Activated B cell treated with CpG ODN at 0.5 μM for 24 hours (primary cell): Measurements from ENCODE around the gene SPIRE2. TPM values are rescaled to one million over a fixed set of nuclear protein-coding genes. Genes with fewer than 3 reads are reported as not detected.

Source experiments
- ATAC-seq: fragments of 200-7000 bp; cut with Tn5 transposase; one replicate; pipeline ENCODE4 v1.10.0; 2021; ENCODE audit warnings: low read depth, mild to moderate bottlenecking, moderate library complexity
- CTCF ChIA-PET: fragments of 350-600 bp; sonication (Branson Sonifier 250); formaldehyde crosslinking; loops from one replicate; lab custom pipeline; 2021; ENCODE audit warnings: antibody characterized with exemption; lab: Charles Lee
- POLR2A ChIA-PET: fragments of 350-600 bp; sonication (Branson Sonifier 250); formaldehyde crosslinking; loops from one replicate; lab custom pipeline; 2021; ENCODE audit warnings: antibody characterized with exemption; lab: Charles Lee
- DNase-seq: peaks from one replicate; pipeline ENCODE4 v3.0.0; 2022
- H3K27ac Mint-ChIP-seq: one replicate; pipeline ENCODE4 v1.8.0; 2020; ENCODE audit warnings: mixed read lengths
- H3K27me3 Mint-ChIP-seq: one replicate; pipeline ENCODE4 v1.8.0; 2021; ENCODE audit warnings: mixed read lengths
- H3K36me3 Mint-ChIP-seq: one replicate; pipeline ENCODE4 v1.8.0; 2021; ENCODE audit warnings: low read depth, mixed read lengths
- H3K4me1 Mint-ChIP-seq: one replicate; pipeline ENCODE4 v1.8.0; 2021; ENCODE audit warnings: mixed read lengths
- H3K4me3 Mint-ChIP-seq: one replicate; pipeline ENCODE4 v1.8.0; 2020; ENCODE audit warnings: mild to moderate bottlenecking, mixed read lengths
- H3K9me3 Mint-ChIP-seq: one replicate; pipeline ENCODE4 v1.8.0; 2020; ENCODE audit warnings: mixed read lengths
- intact Hi-C: fragments of 100-400 bp; cut with micrococcal nuclease; formaldehyde crosslinking; loops from one replicate; pipeline ENCODE4 v1.15.1; 2024
- total RNA-seq: library from RNA; stranded (reverse); gene quantifications from 2 replicates; pipeline ENCODE4 v1.2.3, GENCODE V29; 2022
- TF ChIP-seq, protein P1 (sequence below): fragments of 200-600 bp; IDR thresholded peaks from one replicate; pipeline ENCODE4 v1.8.0; 2022; ENCODE audit warnings: antibody characterized with exemption, mild to moderate bottlenecking

Gene SPIRE2
- total RNA-seq, 1 donor from 2014 or later, result 1.2 TPM

- Mint-ChIP-seq H3K4me1 (no peaks in the 10 kb centered on the region), H3K36me3 (peaks cover 85% of the 10 kb centered on the region)
- CTCF ChIA-PET, result interaction anchor here (1.5 kb wide), 1 partner anchor 15 kb away, joined by 4 read pairs; no protein-coding TSS in a partner anchor
Observed at GRCh38 chr16:89895482-89896250, 67.4 kb downstream of the SPIRE2 start.

DNA sequence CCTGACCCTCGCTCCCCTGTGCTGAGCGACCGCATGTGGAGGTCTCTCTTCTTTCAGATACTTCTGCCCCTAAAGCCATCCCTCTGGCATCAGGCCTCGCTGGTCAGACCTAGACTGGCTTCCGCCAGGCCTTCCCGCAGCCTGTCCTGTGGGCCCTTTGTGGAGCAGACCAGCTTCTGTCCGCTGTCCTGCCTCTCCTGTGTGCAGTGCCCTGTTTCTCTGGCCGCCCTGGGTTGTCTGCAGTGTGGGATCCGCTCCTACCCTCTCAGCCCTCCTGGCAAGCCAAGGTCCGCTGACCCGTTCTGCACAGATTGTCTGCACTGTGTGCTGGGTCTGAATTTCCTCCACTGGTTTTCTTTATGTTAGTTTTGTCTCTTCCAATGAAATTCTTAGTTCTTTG, 68.9 kb downstream of the SPIRE2 start:
- Mint-ChIP-seq H3K27me3 (no peaks in the 10 kb centered on the region), H3K27ac (no peak overlapping the region), H3K4me1 (no peaks in the 10 kb centered on the region), H3K36me3 (peaks cover 77% of the 10 kb centered on the region), H3K9me3 (no peaks in the 10 kb centered on the region), H3K4me3 (no peak overlapping the region)
- DNase-seq (no peak), ATAC-seq (no peak)
- CTCF ChIA-PET, result interaction anchor here (1.5 kb wide), 1 partner anchor 13 kb away, joined by 3 read pairs; no protein-coding TSS in a partner anchor
- POLR2A ChIA-PET, result no interaction called here
- intact Hi-C loops, result no loop called here
- TF ChIP-seq, protein P1, sequence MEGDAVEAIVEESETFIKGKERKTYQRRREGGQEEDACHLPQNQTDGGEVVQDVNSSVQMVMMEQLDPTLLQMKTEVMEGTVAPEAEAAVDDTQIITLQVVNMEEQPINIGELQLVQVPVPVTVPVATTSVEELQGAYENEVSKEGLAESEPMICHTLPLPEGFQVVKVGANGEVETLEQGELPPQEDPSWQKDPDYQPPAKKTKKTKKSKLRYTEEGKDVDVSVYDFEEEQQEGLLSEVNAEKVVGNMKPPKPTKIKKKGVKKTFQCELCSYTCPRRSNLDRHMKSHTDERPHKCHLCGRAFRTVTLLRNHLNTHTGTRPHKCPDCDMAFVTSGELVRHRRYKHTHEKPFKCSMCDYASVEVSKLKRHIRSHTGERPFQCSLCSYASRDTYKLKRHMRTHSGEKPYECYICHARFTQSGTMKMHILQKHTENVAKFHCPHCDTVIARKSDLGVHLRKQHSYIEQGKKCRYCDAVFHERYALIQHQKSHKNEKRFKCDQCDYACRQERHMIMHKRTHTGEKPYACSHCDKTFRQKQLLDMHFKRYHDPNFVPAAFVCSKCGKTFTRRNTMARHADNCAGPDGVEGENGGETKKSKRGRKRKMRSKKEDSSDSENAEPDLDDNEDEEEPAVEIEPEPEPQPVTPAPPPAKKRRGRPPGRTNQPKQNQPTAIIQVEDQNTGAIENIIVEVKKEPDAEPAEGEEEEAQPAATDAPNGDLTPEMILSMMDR, result no peak

More at GRCh38 chr16:89895482-89896250, 67.4 kb downstream of the SPIRE2 start:
- TF ChIP-seq, protein P1, result no peak
- no peak overlapping the region for H3K27ac Mint-ChIP-seq
- DNase-seq (no peak), ATAC-seq (no peak)
- POLR2A ChIA-PET, result no interaction called here
- no peaks in the 10 kb centered on the region for H3K27me3 Mint-ChIP-seq
- no peaks in the 10 kb centered on the region for H3K9me3 Mint-ChIP-seq
- H3K4me3 Mint-ChIP-seq, result no peak overlapping the region
- intact Hi-C loops, result no loop called here

- TF ChIP-seq, protein P1, result no peak
- no peaks in the 10 kb centered on the region for H3K27me3 Mint-ChIP-seq
- no peaks in the 10 kb centered on the region for H3K9me3 Mint-ChIP-seq
- peaks cover 70% of the 10 kb centered on the region for H3K36me3 Mint-ChIP-seq
- no peaks in the 10 kb centered on the region for H3K4me1 Mint-ChIP-seq
- ATAC-seq (no peak), DNase-seq (no peak)
- ChIA-PET CTCF (interaction anchor here (1.5 kb wide), 1 partner anchor 12 kb away, joined by 3 read pairs; no protein-coding TSS in a partner anchor), POLR2A (no interaction called here)
- intact Hi-C loops, result no loop called here
- H3K27ac Mint-ChIP-seq, result no peak overlapping the region
- no peak overlapping the region for H3K4me3 Mint-ChIP-seq
Observed at GRCh38 chr16:89898201-89898967, 70.1 kb downstream of the SPIRE2 start.

DNA sequence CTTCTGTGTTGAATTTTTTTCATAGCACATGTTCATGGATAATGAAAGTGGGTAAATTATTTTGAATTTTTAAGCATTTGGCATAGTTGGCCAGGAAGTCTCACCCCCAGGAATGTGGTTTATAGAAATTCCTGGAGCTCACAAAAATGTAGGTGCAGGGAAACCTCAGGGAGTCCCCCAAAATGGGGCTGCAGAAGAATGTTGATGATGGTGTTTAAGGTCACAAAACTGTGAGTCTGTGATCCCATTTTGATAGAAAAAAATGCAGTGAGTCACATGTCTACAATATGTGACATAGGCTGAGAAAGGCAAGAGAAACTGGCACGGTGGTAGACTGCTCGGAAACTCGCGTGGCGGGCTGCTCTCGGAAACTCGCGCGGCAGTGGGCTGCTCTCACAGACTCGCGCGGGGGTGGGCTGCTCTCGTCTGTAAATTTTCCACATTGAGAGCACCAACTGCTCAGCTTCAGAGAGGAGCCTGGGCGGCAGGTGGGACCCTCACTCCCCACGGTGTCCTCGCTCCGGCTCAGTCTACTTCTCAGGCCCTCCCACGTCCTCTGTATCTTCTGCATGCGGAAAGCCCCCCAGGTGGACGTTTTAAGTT, 71.7 kb downstream of the SPIRE2 start:
- Mint-ChIP-seq H3K9me3 (no peaks in the 10 kb centered on the region), H3K4me3 (no peak overlapping the region), H3K36me3 (peaks cover 67% of the 10 kb centered on the region), H3K27me3 (no peaks in the 10 kb centered on the region), H3K27ac (no peak overlapping the region), H3K4me1 (no peaks in the 10 kb centered on the region)
- ATAC-seq, result no peak
- DNase-seq, result no peak
- TF ChIP-seq, protein P1, result no peak
- intact Hi-C loops, result no loop called here
- ChIA-PET CTCF (no interaction called here), POLR2A (no interaction called here)

GRCh38 chr16:89900885-89901284, 72.6 kb downstream of the SPIRE2 start:
- intact Hi-C loops, result no loop called here
- POLR2A ChIA-PET, result no interaction called here

More at GRCh38 chr16:89900885-89901284, 72.6 kb downstream of the SPIRE2 start:
- ATAC-seq (no peak), DNase-seq (no peak)
- CTCF ChIA-PET, result no interaction called here
- no peak overlapping the region for H3K27ac Mint-ChIP-seq
- H3K4me3 Mint-ChIP-seq, result no peak overlapping the region
- TF ChIP-seq, protein P1, result no peak
- H3K36me3 Mint-ChIP-seq, result peaks cover 67% of the 10 kb centered on the region
- H3K9me3 Mint-ChIP-seq, result no peaks in the 10 kb centered on the region
- no peaks in the 10 kb centered on the region for H3K27me3 Mint-ChIP-seq
- no peaks in the 10 kb centered on the region for H3K4me1 Mint-ChIP-seq
